OCI-LY7 (cell line): ENCODE data around the gene DST. TPM values are rescaled to one million over a fixed set of nuclear protein-coding genes. Genes with fewer than 3 reads are reported as not detected.

Source experiments
- BruUV-seq: library from RNA; stranded (reverse); fragments of 400-500 nt; replicated peaks from 2 replicates; lab custom pipeline; 2021; lab: Mats Ljungman, UMichigan
- CTCF ChIA-PET: fragments of 300-600 bp; sonication (Branson Sonifier 250); formaldehyde crosslinking; loops from one replicate; lab custom pipeline; 2022; ENCODE audit warnings: antibody characterized with exemption; ENCODE audit not compliant: unreplicated experiment; lab: Charles Lee
- POLR2A ChIA-PET: fragments of 300-600 bp; sonication (Branson Sonifier 250); formaldehyde crosslinking; loops from one replicate; lab custom pipeline; 2022; ENCODE audit warnings: antibody characterized with exemption; lab: Charles Lee
- DNase-seq: peaks from one replicate; pipeline ENCODE4 v3.0.0-alpha.2; 2015; ENCODE audit warnings: low spot score
- H2AFZ ChIP-seq: fragments of 200-600 bp; sonication (generic), shearing (Covaris generic); 2 replicates; pipeline ENCODE4 v1.6.1; 2014; ENCODE audit warnings: mild to moderate bottlenecking, antibody characterized with exemption, low read length, moderate library complexity
- H3K27ac ChIP-seq: fragments of 200-600 bp; sonication (generic); 2 replicates; pipeline ENCODE4 v1.5.1; 2014; ENCODE audit warnings: mixed run types, low read depth, mild to moderate bottlenecking, moderate library complexity, low read length, inconsistent platforms; ENCODE audit not compliant: poor library complexity, severe bottlenecking
- H3K36me3 ChIP-seq: fragments of 200-600 bp; sonication (generic); 2 replicates; pipeline ENCODE4 v1.6.1; 2014; ENCODE audit warnings: mild to moderate bottlenecking, antibody characterized with exemption, low read length, moderate library complexity, mixed read lengths; ENCODE audit not compliant: insufficient read depth
- H3K4me1 ChIP-seq: fragments of 200-600 bp; sonication (generic); 2 replicates; pipeline ENCODE4 v1.5.1; 2014; ENCODE audit warnings: mild to moderate bottlenecking, low read length; ENCODE audit not compliant: insufficient read depth, poor library complexity, severe bottlenecking
- H3K4me2 ChIP-seq: fragments of 200-600 bp; sonication (generic); 2 replicates; pipeline ENCODE4 v1.6.1; 2014; ENCODE audit warnings: mild to moderate bottlenecking, low read length
- H3K4me3 ChIP-seq: fragments of 200-600 bp; sonication (generic); 2 replicates; pipeline ENCODE4 v1.5.1; 2014; ENCODE audit warnings: mild to moderate bottlenecking, low read depth, low read length; ENCODE audit not compliant: poor library complexity, severe bottlenecking
- H3K79me2 ChIP-seq: fragments of 200-600 bp; sonication (generic); 2 replicates; pipeline ENCODE4 v1.6.1; 2016; ENCODE audit warnings: low read depth, mild to moderate bottlenecking, low read length, moderate library complexity, mixed read lengths; ENCODE audit not compliant: insufficient read depth
- H3K9me2 ChIP-seq: fragments of 200-600 bp; sonication (generic); 2 replicates; pipeline ENCODE4 v1.6.1; 2016; ENCODE audit warnings: mild to moderate bottlenecking, low read length, mixed read lengths; ENCODE audit not compliant: insufficient read depth
- H3K9me3 ChIP-seq: fragments of 200-600 bp; sonication (generic); 2 replicates; pipeline ENCODE4 v1.6.1; 2014; ENCODE audit warnings: mild to moderate bottlenecking, mixed run types, low read length, mixed read lengths
- H4K20me1 ChIP-seq: fragments of 200-600 bp; sonication (generic); 2 replicates; pipeline ENCODE4 v1.6.1; 2014; ENCODE audit warnings: mild to moderate bottlenecking, antibody characterized with exemption, low read length, moderate library complexity, mixed read lengths; ENCODE audit not compliant: insufficient read depth
- CTCF ChIP-seq: fragments of 200-600 bp; sonication (generic); conservative IDR thresholded peaks from 2 replicates; pipeline ENCODE4 v1.5.1; 2014; ENCODE audit warnings: mild to moderate bottlenecking, antibody characterized with exemption, low read length, moderate library complexity, mixed read lengths
- EZH2phosphoT487 ChIP-seq: fragments of 200-600 bp; sonication (generic); IDR thresholded peaks from 2 replicates; pipeline ENCODE4 v1.6.1; 2018; ENCODE audit warnings: low read depth, borderline replicate concordance, mild to moderate bottlenecking, mixed run types, antibody characterized with exemption, low read length, moderate library complexity, mixed read lengths
- intact Hi-C: fragments of 100-400 bp; cut with micrococcal nuclease; formaldehyde crosslinking; loops from one replicate; pipeline ENCODE4 v1.10.0; 2022; ENCODE audit not compliant: unreplicated experiment
- total RNA-seq, 2 experiments: library from RNA; depleted of rRNA in 1 of 2; stranded (reverse); fragments of >200 nt in 1 of 2; shearing (Covaris generic) in 1 of 2; gene quantifications; 2 replicates each; pipeline ENCODE4 v1.2.3, GENCODE V29; 2014 to 2022

The DST gene
- total RNA-seq, 2 experiments from 2014 or later: 8.4 to 19.4 TPM

GRCh38 chr6:56435754-56436153 is 206.9 kb downstream of the DST start:
- BruUV-seq: no TSS peak
- Histone ChIP-seq H3K27ac (no peak overlapping the region), H3K9me2 (no peaks in the 10 kb centered on the region), H3K9me3 (no peaks in the 10 kb centered on the region), H3K4me1 (no peaks in the 10 kb centered on the region), H4K20me1 (no peaks in the 10 kb centered on the region), H3K4me2 (no peak overlapping the region), H3K36me3 (no peaks in the 10 kb centered on the region), H3K4me3 (no peak overlapping the region), H3K79me2 (no peaks in the 10 kb centered on the region), H2AFZ (no peak overlapping the region)
- POLR2A ChIA-PET: interaction anchor here (0.9 to 1.0 kb wide), 2 partner anchors 33 to 114 kb away, joined by 3 to 4 read pairs; no protein-coding TSS in a partner anchor
- no peak for DNase-seq
- CTCF ChIA-PET: no interaction called here
- no peak for TF ChIP-seq EZH2phosphoT487
- TF ChIP-seq CTCF: no peak
- intact Hi-C loops: no loop called here

GRCh38 chr6:56435326-56435725 is 207.4 kb downstream of the DST start:
- intact Hi-C loops: no loop called here
- H3K36me3 ChIP-seq: no peaks in the 10 kb centered on the region
- no TSS peak for BruUV-seq
- DNase-seq: no peak
- no peak overlapping the region for H3K27ac ChIP-seq
- H3K4me3 ChIP-seq: no peak overlapping the region
- H3K9me2 ChIP-seq: no peaks in the 10 kb centered on the region
- H3K4me1 ChIP-seq: no peaks in the 10 kb centered on the region
- no peaks in the 10 kb centered on the region for H4K20me1 ChIP-seq
- no peak overlapping the region for H2AFZ ChIP-seq
- TF ChIP-seq CTCF (no peak), EZH2phosphoT487 (no peak)
- ChIA-PET CTCF (no interaction called here), POLR2A (interaction anchor here (0.9 to 1.0 kb wide), 2 partner anchors 33 to 114 kb away, joined by 3 to 4 read pairs; no protein-coding TSS in a partner anchor)
- no peaks in the 10 kb centered on the region for H3K9me3 ChIP-seq
- H3K79me2 ChIP-seq: no peaks in the 10 kb centered on the region
- H3K4me2 ChIP-seq: no peak overlapping the region

GRCh38 chr6:56434606-56435005 is 208.1 kb downstream of the DST start:
- no peak overlapping the region for H3K4me3 ChIP-seq
- CTCF ChIA-PET: no interaction called here
- H3K4me2 ChIP-seq: no peak overlapping the region
- H2AFZ ChIP-seq: no peak overlapping the region
- DNase-seq: no peak
- no peaks in the 10 kb centered on the region for H3K9me3 ChIP-seq
- no peaks in the 10 kb centered on the region for H3K9me2 ChIP-seq
- no peaks in the 10 kb centered on the region for H3K36me3 ChIP-seq
- TF ChIP-seq EZH2phosphoT487 (no peak), CTCF (no peak)
- no peaks in the 10 kb centered on the region for H3K79me2 ChIP-seq
- no peak overlapping the region for H3K27ac ChIP-seq
- POLR2A ChIA-PET: interaction anchor here (0.5 to 0.9 kb wide), 3 partner anchors 107 to 218 kb away, joined by 3 to 7 read pairs (median 3); no protein-coding TSS in a partner anchor
- no peaks in the 10 kb centered on the region for H3K4me1 ChIP-seq
- intact Hi-C loops: no loop called here
- no TSS peak for BruUV-seq
- H4K20me1 ChIP-seq: no peaks in the 10 kb centered on the region
